ENCODE results near the gene THAP4. TPM values are rescaled to one million over a fixed set of nuclear protein-coding genes. Genes with fewer than 3 reads are reported as not detected.
"Not testable (repeated sequence)": the region's sequence is repeated elsewhere in the genome, so short reads cannot be mapped to it uniquely, and the experiment has no call there.

Gene THAP4
- total RNA-seq, 1 experiment from 2014 or later = 71.2 TPM

- Histone ChIP-seq H3K27ac (ENCODE audit: low read depth, low read length) (no peak overlapping the region), H4K20me1 (ENCODE audit: insufficient read depth) (no peaks in the 10 kb centered on the region), H3K36me3 (ENCODE audit: control insufficient read depth in 1 of 2, insufficient read depth in 2 of 2, low read length in 2 of 2) (peaks cover 2 to 7% of the 10 kb centered on the region in 2 experiments; a peak in 3 of 4 replicates), H3K4me3 (replicated peaks in 1 of 2; ENCODE audit: low read depth in 1 of 2, low read length in 2 of 2) (no peak overlapping the region), H3K4me2 (ENCODE audit: low read length) (no peak overlapping the region), H3K4me1 (ENCODE audit: control insufficient read depth in 1 of 2, insufficient read depth in 2 of 2, low read length in 2 of 2) (no peaks in the 10 kb centered on the region), H3K79me2 (ENCODE audit: insufficient read depth, low read length) (no peaks in the 10 kb centered on the region; the same call in 1 of the 2 replicates), H3K27me3 (ENCODE audit: insufficient read depth, low read length) (no peaks in the 10 kb centered on the region), H3K9ac (ENCODE audit: low read length) (no peak overlapping the region), H3K9me3 (ENCODE audit: control insufficient read depth in 1 of 2, insufficient read depth in 1 of 2, low read depth in 1 of 2, low read length in 2 of 2) (peaks cover 1 to 9% of the 10 kb centered on the region in 2 experiments; a peak in 2 of 4 replicates), H2AFZ (ENCODE audit: low read depth, low read length, poor library complexity, severe bottlenecking) (no peak overlapping the region), H3K9me2 (ENCODE audit: insufficient read depth) (no peaks in the 10 kb centered on the region)
- POLR2A ChIA-PET = no interaction called here
- ATAC-seq = no peak
- RAD21 ChIA-PET (ENCODE audit: low non-redundant PET in 1 of 2, low total read pairs in 2 of 2, uncharacterized antibody in 2 of 2, unreplicated experiment in 2 of 2) = no interaction called here
- DNase-seq (ENCODE audit: low read depth, low spot score) = no peak
- CTCF ChIA-PET = no interaction called here
- BruUV-seq (replicated peaks) = no TSS peak
- intact Hi-C loops (cut with micrococcal nuclease) = no loop called here
- TF ChIP-seq RAD21 (IDR thresholded peaks at IDR 0.05; ENCODE audit: low read depth) (no peak), SIN3A (IDR thresholded peaks at IDR 0.05; ENCODE audit: low read depth) (no peak), CEBPB (IDR thresholded peaks at IDR 0.05; ENCODE audit: low read depth) (no peak), ELF1 (IDR thresholded peaks at IDR 0.05; ENCODE audit: borderline replicate concordance, low read depth) (no peak)
Measured at GRCh38 chr2:241592126-241592845, 44.7 kb downstream of the THAP4 start.

- H3K27ac ChIP-seq (ENCODE audit: low read depth, low read length); CTCF ChIA-PET; H3K79me2 ChIP-seq (ENCODE audit: insufficient read depth, low read length); RAD21 ChIA-PET (ENCODE audit: low non-redundant PET in 1 of 2, low total read pairs in 2 of 2, uncharacterized antibody in 2 of 2, unreplicated experiment in 2 of 2); H3K4me1 ChIP-seq (ENCODE audit: control insufficient read depth in 1 of 2, insufficient read depth in 2 of 2, low read length in 2 of 2); ATAC-seq; H3K4me3 ChIP-seq (replicated peaks in 1 of 2; ENCODE audit: low read depth in 1 of 2, low read length in 2 of 2); BruUV-seq (replicated peaks); H4K20me1 ChIP-seq (ENCODE audit: insufficient read depth); H2AFZ ChIP-seq (ENCODE audit: low read depth, low read length, poor library complexity, severe bottlenecking); POLR2A ChIA-PET; DNase-seq (ENCODE audit: low read depth, low spot score); H3K4me2 ChIP-seq (ENCODE audit: low read length); H3K27me3 ChIP-seq (ENCODE audit: insufficient read depth, low read length); H3K9me2 ChIP-seq (ENCODE audit: insufficient read depth); H3K9ac ChIP-seq (ENCODE audit: low read length); intact Hi-C loops (cut with micrococcal nuclease): not testable (repeated sequence)
- peaks cover 8 to 15% of the 10 kb centered on the region in 2 experiments; a peak in 2 of 4 replicates for H3K9me3 ChIP-seq (ENCODE audit: control insufficient read depth in 1 of 2, insufficient read depth in 1 of 2, low read depth in 1 of 2, low read length in 2 of 2)
- peaks cover 2 to 17% of the 10 kb centered on the region in 2 experiments; a peak in 3 of 4 replicates for H3K36me3 ChIP-seq (ENCODE audit: control insufficient read depth in 1 of 2, insufficient read depth in 2 of 2, low read length in 2 of 2)
Measured at GRCh38 chr2:241590496-241591455, 46.2 kb downstream of the THAP4 start.

GRCh38 chr2:241589863-241590262 is 47.1 kb downstream of the THAP4 start:
- intact Hi-C loops (cut with micrococcal nuclease); POLR2A ChIA-PET: not testable (repeated sequence)

More at GRCh38 chr2:241589863-241590262, 47.1 kb downstream of the THAP4 start:
- RAD21 ChIA-PET (ENCODE audit: low non-redundant PET in 1 of 2, low total read pairs in 2 of 2, uncharacterized antibody in 2 of 2, unreplicated experiment in 2 of 2); H3K27ac ChIP-seq (ENCODE audit: low read depth, low read length); H3K9ac ChIP-seq (ENCODE audit: low read length); BruUV-seq (replicated peaks); H3K9me2 ChIP-seq (ENCODE audit: insufficient read depth); H3K4me1 ChIP-seq (ENCODE audit: control insufficient read depth in 1 of 2, insufficient read depth in 2 of 2, low read length in 2 of 2); DNase-seq (ENCODE audit: low read depth, low spot score); CTCF ChIA-PET; ATAC-seq; H3K4me3 ChIP-seq (replicated peaks in 1 of 2; ENCODE audit: low read depth in 1 of 2, low read length in 2 of 2); H3K27me3 ChIP-seq (ENCODE audit: insufficient read depth, low read length); H4K20me1 ChIP-seq (ENCODE audit: insufficient read depth); H3K79me2 ChIP-seq (ENCODE audit: insufficient read depth, low read length); H2AFZ ChIP-seq (ENCODE audit: low read depth, low read length, poor library complexity, severe bottlenecking); H3K4me2 ChIP-seq (ENCODE audit: low read length): not testable (repeated sequence)
- peaks cover 14 to 15% of the 10 kb centered on the region in 2 experiments; a peak in 2 of 4 replicates for H3K9me3 ChIP-seq (ENCODE audit: control insufficient read depth in 1 of 2, insufficient read depth in 1 of 2, low read depth in 1 of 2, low read length in 2 of 2)
- peaks cover 2 to 24% of the 10 kb centered on the region in 2 experiments; a peak in 3 of 4 replicates for H3K36me3 ChIP-seq (ENCODE audit: control insufficient read depth in 1 of 2, insufficient read depth in 2 of 2, low read length in 2 of 2)

All from HCT116 (cell line).